DMS114 treated with DMSO at 0.1 percent for 48 hours (cell line): ENCODE data around the gene COL4A2.
"Not testable (repeated sequence)": the region's sequence is repeated elsewhere in the genome, so short reads cannot be mapped to it uniquely, and the experiment has no call there.

ENCODE experiments used
- DNase-seq: peaks from one replicate; lab custom pipeline; 2025; ENCODE audit not compliant: unreplicated experiment; lab: John Stamatoyannopoulos, UW

Gene COL4A2

DNA sequence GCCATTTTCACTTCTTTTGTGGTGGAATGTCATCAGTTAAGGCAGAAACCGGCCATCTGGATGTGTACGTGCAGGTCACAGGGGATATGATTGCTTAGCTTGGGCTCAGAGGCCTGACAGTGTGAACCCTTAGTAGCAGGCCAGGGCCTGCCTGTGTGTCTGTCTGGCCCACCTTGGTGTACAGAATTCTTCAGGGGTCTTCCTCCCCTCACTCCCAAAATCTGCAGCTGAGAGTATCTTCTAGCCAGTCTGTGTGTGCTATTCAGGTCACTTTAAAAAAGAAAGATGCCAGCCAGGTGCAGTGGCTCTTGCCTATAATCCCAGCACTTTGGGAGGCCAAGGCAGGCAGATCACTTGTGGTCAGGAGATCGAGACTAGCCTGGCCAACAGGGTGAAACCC, 179.8 kb downstream of the COL4A2 start:
- not testable (repeated sequence) for DNase-seq

DNA sequence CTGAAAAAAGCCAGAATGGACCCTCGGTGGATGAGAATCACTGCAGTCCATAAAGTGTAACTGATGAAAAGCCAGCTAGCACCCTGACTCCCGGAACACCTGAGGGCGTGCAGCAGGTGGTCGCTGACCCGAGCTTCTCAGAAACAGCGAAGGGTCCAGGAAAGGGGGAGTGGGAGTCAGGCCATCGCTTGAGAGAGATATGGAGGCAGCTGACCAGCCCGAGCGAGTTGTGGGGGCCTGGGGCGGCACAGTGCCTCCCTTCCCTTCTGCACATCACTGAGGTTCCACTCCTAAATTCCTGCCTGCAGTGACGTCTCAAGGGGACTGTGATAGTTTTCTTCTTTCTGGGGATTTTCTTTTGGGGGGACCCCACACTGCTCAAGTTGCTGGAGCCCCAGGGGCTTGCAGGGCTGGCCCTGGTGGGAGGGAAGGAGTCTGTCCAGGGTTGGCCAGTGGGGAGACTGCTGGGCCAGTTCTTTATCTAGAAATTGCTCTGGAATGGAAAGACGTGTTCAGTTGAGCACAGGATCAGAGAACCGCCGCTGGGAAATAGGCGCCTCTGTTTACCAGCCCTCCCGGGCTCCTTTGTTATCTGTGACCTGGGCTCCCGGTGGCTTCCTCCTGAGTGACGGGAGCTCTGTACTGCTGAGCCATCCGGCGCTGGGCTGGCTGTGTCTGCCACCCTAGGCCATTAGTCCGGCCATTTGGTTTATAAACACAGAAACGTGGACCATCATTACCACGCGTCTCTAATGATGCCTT, 183.1 kb downstream of the COL4A2 start:
- no peak for DNase-seq

DNA sequence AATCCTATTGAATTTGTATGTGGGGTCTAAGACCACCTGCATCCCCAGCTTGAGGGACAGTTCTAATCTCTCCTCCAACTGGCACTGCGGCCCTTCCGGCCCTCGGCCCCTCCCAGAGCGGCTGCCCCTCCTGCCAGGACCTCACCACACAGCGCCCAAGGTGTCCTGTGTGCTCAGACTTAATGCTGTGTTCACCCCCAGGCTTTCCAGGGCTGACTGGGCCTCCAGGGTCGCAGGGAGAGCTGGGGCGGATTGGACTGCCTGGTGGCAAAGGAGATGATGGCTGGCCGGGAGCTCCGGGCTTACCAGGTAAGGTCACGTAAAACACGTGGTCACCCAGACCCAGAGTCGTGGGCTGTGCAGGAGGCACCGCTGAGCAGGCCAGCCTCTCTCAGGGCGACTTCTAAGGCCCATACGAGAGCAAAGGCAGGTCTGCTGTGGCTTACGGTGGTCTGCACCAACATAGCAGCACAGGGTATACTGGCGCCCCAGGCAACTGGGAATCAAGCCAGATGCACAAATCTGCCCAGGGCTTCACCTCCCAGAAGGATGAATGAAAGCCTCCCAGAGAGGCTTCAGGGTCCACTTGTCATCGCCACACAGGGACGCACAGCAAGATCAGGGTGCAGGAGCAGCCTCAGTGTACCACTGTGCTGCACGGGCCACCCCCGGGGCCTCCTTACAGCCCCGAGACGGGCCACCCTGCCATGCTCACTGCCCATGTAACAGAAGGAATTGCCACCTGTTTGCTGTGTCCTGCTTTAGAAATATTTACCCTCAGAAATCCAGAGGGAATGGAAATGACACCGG, 185.0 kb downstream of the COL4A2 start:
- no peak for DNase-seq

DNA sequence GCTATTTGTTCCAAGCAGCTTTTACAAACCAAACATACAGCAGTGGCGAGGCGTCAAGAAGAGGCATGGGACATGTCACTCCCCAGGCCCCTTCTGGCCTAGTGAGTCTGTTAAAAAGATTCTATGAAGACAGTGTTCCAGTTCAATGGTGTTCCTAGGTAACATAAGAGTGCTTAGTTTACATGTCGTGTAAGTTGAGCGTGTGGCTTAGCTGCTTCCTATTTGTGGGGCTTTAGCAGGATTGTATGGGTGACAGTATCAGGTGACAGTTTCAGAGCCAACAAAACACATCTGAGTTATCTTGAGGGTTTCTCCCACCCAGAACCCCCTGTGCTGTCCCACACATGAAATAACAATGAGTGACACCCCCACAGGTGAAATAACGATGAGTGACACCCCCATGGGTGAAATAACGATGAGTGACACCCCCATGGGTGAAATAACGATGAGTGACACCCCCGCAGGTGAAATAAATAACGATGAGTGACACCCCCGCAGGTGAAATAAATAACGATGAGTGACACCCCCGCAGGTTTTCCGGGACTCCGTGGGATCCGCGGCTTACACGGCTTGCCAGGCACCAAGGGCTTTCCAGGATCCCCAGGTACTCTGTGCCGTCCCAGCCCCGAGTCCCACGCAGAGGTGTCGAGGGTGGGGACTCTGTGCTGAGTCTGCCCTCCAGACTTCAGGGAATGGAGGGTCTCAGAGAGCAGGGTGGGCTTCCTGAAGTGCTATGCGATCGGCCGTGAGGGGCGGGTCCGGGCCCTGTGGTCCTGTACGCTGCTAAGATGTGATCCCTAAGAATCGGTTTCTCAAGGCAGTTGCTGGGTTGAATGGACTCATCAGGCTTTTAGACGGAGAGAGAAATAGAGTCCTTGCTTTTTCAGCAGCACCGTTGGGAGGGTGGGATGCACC, 185.9 kb downstream of the COL4A2 start:
- no peak for DNase-seq

DNA sequence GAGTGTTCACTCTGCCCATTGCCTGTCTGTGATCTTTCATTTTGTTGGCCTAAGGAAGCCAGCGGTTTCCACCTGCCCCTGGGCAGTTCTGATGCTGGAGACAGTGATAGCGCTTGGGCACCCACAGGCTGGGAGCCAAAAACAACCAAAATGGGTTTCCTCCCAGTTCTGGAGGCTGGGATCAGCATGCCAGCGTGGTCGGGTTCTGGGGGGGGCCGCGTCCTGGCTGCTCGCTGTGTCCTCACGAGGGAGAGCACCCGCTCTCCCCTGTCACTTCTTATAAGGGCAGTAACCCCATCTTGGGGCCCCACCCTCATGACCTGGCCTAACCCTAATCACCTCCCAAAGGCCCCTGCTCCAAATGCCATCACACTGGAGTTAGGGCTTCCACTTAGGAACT, 186.5 kb downstream of the COL4A2 start:
- no peak for DNase-seq

DNA sequence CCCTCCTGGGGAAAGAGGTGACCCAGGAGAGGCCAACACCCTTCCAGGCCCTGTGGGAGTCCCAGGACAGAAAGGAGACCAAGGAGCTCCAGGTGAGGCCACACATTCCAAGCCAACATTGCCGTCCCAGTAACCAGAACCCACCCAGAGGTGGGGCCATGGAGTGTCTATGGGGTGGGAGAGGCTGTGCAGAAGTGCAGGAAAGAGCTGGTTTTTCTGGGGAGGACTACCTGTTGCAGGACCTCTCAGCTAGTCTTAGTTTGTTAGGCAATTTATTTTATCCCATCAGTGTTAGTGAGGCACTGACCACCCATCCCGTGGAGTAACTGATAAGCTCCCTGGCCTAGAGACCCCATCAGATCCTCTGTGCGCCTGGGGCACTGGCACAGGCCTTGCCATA, 188.3 kb downstream of the COL4A2 start:
- no peak for DNase-seq

DNA sequence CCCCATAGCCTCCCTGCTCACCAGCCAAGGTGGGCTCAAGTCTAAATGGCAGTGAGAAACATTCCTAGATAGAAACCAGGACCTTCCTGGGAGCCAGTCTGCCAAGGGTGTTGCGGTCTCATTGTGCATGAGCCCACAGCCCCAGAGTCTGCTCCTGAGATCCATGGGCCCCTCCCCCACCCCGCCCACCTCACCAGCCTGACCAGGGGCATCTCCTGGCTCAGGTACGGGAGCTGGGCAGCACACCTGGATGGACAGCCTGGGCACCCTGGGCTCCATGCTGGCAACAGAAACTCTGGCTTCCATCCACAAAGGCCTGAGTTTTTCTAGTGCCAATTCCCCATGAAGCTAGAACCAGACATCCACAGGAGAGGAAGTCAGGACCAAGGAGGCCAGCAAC, 188.8 kb downstream of the COL4A2 start:
- DNase-seq: no peak

DNA sequence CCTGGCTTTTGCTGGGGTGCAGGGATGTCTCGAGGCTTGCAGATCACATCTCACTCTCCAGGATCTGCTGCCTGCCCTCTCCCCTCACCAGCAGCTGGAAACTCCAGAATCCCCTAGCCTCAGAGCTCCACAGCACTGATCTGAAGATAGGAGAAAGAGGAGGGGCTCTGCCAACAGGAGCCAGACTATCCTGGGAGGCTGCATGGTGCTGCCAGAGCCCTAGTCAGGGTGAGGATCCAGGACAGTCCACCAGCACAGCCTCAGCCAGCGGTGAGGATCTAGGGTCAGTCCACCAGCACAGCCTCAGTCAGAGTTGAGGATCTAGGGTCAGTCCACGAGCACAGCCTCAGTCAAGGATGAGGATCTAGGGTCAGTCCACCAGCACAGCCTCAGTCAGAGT, 189.2 kb downstream of the COL4A2 start:
- DNase-seq: no peak

DNA sequence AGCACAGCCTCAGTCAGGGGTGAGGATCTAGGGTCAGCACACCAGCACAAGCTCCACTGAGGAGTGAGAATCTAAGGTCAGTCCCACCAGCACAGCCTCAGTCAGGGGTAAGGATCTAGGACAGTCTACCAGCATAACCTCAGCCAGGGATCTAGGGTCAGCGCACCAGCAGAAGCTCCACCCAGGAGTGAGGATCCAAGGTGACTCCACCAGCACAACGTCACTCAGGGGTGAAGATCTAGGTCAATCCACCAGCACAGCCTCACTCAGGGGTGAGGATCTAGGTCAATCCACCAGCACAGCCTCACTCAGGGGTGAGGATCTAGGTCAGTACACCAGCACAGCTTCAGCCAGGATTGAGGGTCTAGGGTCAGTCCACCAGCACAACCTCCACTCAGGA, 189.9 kb downstream of the COL4A2 start:
- DNase-seq: no peak

DNA sequence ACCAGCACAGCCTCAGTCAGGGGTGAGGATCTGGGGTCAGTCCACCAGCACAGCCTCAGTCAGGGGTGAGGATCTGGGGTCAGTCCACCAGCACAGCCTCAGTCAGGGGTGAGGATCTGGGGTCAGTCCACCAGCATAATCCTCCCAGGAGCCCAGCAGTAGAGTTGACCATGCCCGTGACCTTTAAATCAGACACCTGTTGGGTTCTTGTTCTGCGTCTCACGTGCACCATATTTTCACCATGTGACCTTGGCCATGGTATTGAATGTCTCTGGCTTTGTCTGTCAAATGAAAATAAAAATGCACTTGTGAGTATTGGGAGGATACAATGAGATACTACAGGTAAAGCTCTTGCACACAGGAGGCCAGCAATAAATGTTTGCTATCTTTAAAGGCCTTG, 190.8 kb downstream of the COL4A2 start:
- DNase-seq: not testable (repeated sequence)

DNA sequence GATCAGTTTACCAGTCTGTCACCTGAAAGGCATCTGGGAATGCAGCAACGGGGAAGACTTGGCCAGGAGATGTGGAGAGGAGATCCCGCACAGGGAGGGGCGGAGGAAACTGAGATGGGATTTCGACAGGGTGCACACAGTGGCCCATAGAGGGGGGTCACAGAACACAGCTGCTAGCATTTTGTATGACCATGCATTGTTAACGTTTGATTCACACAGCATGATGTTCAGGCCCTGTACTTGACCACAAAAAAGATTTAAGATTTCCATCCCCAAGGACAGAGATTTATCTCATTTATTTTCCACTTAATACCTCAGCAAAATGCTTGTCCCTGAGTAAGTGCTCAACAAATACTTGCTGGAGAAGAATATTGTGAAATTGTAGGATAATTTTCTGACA, 191.2 kb downstream of the COL4A2 start:
- no peak for DNase-seq

DNA sequence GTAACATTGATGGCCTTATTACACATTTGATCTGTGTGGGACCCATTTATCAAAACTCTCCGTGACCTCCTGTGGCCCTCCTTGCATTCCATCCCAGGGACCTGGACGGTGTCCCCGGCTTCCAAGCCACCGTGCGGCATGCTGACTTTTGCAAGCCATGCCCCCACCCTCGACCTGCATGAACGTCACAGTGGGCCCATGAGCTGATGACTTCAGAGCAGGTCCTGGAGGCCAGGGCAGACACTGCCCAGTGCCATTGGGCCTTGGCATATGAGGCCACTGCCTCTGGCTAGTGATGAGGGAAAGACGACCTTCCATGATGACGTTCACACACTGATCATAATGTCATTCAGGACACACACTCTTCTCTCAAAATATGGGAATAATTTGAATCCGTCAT, 191.7 kb downstream of the COL4A2 start:
- DNase-seq: no peak

DNA sequence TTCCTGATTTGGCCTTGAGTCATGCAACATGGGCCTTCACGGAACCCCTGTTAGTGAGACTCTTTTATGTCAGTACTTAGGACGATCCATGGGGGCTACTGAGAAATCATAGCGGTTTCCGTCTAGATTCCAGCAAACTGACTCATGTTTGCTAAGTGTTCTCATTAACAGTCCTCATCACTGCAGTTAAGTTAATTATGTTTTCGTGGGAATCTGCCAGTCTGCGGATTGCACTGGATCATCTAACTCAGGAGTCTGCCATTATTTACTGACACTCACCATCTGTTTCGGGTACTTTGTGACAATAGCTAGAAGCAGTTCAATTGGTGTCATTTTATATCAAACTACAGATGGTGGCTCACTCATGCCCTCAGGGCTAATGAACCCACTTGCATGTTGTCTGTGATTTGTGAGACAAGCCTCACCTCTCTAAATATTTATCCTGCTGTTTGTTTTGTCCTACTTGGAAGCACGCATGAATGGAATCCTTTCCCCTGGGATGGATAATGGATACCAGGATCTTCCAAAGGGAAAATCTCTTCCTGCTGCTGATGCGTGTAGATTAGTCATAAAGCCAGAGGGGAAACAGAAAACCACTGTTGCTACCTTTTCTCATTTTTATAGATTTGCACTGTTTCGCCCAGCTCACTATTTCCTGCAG, 192.7 kb downstream of the COL4A2 start:
- DNase-seq: no peak

DNA sequence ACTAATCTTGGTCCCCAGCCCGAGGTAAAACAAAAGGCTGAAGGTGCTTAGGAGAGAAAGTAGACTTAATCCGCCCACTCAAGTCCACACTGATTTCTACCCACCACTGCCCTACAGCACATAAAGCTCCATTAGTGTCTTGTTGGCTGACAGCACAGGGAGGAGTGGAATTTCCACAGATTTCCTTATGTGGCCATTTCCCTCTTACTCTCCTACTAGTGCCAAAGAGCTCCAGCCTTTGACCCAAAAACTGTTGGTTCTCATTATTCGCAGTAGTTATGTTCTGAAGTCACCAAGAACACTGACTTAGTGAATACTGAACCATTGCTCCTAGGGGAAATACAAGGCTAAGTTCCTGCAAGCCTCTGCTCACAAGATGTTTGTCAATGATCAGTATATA, 193.3 kb downstream of the COL4A2 start:
- DNase-seq: no peak

DNA sequence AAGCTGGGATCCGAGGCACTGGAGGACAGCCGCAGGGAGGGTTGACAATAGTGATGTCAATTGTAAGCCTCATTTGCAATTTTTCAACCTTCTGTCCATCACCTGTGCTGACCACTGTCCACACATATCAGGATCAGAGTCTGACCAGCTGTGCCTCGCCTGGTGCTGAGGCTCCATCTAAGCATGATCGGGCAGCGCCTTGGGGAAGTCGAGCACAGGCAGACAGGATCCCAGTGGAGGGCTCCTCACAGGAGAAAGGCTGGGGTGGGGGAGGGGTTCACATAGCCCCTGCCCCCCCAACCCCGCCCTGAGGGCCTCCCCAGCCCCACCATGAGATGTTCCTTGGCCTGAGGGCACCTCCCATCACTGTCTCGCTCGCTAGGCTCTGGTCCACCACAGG, 194.1 kb downstream of the COL4A2 start:
- no peak for DNase-seq

DNA sequence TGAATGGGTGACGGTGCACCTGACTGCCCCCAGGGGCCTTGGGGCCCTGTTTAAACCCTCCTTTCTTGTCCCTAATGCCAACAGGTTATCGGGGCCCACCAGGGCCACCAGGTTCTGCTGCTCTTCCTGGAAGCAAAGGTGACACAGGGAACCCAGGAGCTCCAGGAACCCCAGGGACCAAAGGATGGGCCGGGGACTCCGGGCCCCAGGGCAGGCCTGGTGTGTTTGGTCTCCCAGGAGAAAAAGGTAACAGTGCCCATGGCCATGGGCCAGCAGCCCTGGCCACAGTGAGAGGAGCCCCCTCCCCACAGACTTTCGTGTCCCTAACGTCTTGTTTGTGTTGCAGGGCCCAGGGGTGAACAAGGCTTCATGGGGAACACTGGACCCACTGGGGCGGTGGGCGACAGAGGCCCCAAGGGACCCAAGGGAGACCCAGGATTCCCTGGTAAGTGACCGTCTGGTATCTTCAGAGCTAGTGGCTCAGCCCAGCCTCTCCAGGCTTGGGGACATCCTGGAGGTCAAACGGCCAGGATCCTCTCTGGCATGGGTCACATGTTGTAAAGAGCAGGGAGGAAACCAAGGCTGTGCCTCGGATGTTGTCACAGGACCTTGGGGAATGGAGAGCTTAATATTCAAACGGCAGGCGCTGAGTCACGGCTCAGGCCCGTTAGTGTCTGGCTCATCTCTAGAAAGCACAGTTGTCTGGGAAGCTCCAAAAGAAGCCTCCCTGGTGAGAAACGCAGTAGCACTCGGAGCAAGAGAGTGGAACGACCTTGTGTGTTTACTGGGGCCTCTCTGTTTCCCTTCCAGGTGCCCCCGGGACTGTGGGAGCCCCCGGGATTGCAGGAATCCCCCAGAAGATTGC, 196.2 kb downstream of the COL4A2 start:
- no peak for DNase-seq

DNA sequence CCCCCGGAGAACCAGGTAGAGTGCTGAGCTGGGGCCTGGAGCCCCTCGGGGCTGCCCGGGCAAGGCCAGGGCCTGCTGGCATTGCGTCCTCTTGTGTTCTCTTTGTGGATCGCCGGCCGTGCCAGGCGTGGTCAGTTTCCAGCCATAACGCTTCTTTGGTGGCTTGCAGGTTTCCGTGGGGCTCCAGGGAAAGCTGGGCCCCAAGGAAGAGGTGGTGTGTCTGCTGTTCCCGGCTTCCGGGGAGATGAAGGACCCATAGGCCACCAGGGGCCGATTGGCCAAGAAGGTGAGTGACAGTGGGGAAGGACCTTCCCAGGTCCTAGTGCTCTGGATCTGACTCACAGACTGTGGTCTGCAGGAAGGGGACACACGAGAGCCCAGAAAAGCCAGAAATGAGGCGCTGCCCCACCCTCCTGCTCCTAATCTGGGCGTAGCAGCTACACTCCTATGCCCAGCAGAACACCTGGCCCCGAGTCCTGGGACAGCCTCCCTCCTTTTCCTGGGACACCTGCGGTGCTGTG, 197.0 kb downstream of the COL4A2 start:
- no peak for DNase-seq

DNA sequence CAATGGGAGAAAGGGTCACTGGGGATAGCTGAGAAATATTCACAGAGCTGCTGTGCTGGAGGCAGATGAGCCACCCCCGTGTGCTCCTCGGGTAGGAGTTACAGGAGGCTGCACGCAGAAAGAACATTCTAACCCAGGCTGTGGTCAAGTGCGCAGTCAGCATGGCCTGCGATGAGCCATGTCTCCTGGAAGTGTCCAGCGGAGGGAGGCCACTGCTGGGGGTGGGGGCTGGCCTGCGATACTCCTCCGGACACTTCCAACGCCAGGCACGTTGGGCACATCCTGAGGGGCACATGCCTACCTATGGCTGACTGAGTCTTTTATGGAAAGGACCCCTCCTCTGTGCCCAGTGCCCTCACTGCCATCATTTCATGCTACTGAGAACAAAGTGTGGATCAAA, 198.5 kb downstream of the COL4A2 start:
- no peak for DNase-seq

DNA sequence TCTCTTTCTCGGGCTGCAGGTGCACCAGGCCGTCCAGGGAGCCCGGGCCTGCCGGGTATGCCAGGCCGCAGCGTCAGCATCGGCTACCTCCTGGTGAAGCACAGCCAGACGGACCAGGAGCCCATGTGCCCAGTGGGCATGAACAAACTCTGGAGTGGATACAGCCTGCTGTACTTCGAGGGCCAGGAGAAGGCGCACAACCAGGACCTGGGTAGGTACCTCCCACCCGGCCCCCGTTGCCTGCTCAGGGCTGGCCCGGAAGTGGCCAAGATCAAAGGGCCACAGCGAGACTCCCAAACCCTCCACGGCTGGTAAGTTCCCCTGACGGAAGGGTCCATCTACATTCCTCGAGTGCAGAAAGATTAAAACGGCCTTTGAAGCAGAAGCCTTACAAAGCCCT, 199.3 kb downstream of the COL4A2 start:
- DNase-seq: no peak
